ENCODE results near the gene IFFO2. TPM values are rescaled to one million over a fixed set of nuclear protein-coding genes. Genes with fewer than 3 reads are reported as not detected.

The IFFO2 gene
- total and polyA plus RNA-seq, 2 of the 13 experiments (the other 11 are each of a cell fraction or from before 2014, with no cell fraction given) = 7.3 to 16.7 TPM

DNA sequence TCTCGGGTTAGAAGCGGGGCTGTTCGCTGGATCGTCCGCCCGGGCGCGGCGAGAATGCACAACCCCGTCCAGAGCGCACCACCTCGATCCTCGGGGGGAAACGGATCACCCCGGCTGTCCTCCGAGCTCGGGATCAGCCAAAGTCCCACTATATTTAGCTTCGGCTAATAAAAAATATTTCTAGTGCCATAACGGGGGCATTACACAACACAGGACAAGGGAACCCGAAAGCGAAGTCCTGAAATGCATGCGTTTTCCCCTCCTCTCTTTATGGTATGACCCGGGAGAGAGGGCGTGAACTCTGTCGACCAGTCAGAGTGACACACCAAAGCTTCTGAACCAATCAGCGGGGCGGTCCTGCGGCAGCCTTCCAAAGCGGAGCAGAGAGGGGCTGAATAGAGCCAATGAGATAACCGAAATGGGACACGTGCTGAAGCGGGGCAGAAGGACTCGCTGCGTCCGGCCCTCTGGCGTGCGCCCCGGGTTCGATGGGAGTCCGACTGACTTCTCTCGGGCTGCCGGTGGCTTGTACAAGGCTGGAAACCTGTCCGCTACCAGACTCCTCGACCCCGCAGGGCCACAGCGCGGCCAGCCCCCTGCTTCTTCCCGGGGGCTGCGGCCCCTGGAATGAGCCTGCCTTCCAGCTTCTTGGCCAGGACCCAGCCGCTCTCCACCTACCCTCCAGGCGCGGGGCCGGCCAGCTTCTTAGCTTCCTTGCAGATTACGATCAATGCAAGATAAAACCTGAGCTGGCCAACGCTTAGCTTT lies 53.8 kb downstream of the IFFO2 start, which contains the start of gene ALDH4A1 (continued):
- TF ChIP-seq ZNF703 (CRISPR knock-in tag; IDR thresholded peaks at IDR 0.05; ENCODE audit: borderline replicate concordance) = no peak
- TF ChIP-seq FOXO4 (CRISPR knock-in tag; conservative IDR thresholded peaks at IDR 0.05) = no peak
- no peak for TF ChIP-seq ARNT2 (CRISPR knock-in tag; IDR thresholded peaks at IDR 0.05; ENCODE audit: low read depth)
- no peak for TF ChIP-seq ZC3H13 (CRISPR knock-in tag; IDR thresholded peaks at IDR 0.05)
- peak; percentile 75 to 77 for TF ChIP-seq POLR2A (IDR thresholded peaks at IDR 0.05; ENCODE audit: insufficient read depth in 1 of 2, low read depth in 2 of 2, low read length in 2 of 2)
- TF ChIP-seq SIX4 (CRISPR knock-in tag; IDR thresholded peaks at IDR 0.05) = no peak
- TF ChIP-seq, protein P1, sequence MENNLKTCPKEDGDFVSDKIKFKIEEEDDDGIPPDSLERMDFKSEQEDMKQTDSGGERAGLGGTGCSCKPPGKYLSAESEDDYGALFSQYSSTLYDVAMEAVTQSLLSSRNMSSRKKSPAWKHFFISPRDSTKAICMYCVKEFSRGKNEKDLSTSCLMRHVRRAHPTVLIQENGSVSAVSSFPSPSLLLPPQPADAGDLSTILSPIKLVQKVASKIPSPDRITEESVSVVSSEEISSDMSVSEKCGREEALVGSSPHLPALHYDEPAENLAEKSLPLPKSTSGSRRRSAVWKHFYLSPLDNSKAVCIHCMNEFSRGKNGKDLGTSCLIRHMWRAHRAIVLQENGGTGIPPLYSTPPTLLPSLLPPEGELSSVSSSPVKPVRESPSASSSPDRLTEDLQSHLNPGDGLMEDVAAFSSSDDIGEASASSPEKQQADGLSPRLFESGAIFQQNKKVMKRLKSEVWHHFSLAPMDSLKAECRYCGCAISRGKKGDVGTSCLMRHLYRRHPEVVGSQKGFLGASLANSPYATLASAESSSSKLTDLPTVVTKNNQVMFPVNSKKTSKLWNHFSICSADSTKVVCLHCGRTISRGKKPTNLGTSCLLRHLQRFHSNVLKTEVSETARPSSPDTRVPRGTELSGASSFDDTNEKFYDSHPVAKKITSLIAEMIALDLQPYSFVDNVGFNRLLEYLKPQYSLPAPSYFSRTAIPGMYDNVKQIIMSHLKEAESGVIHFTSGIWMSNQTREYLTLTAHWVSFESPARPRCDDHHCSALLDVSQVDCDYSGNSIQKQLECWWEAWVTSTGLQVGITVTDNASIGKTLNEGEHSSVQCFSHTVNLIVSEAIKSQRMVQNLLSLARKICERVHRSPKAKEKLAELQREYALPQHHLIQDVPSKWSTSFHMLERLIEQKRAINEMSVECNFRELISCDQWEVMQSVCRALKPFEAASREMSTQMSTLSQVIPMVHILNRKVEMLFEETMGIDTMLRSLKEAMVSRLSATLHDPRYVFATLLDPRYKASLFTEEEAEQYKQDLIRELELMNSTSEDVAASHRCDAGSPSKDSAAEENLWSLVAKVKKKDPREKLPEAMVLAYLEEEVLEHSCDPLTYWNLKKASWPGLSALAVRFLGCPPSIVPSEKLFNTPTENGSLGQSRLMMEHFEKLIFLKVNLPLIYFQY (CRISPR knock-in tag; IDR thresholded peaks at IDR 0.05; ENCODE audit: borderline replicate concordance) = peak; percentile 1; the same call in 1 of the 2 replicates
- peak; percentile 80; the same call in 1 of the 2 replicates for TF ChIP-seq CAMTA2 (CRISPR knock-in tag; IDR thresholded peaks at IDR 0.05; ENCODE audit: borderline replicate concordance)
- TF ChIP-seq UBTF (CRISPR knock-in tag; IDR thresholded peaks at IDR 0.05) = peak; percentile 83
- no peak for TF ChIP-seq SMAD1 (CRISPR knock-in tag; IDR thresholded peaks at IDR 0.05; ENCODE audit: borderline replicate concordance, low read depth)
- TF ChIP-seq ZNF253 (CRISPR knock-in tag; IDR thresholded peaks at IDR 0.05; ENCODE audit: borderline replicate concordance) = no peak
- TF ChIP-seq HNRNPUL1 (IDR thresholded peaks at IDR 0.05; ENCODE audit: low read depth, low read length) = no peak
- TF ChIP-seq ZNF841 (CRISPR knock-in tag; IDR thresholded peaks at IDR 0.05; ENCODE audit: borderline replicate concordance) = no peak
- TF ChIP-seq SOX5 (CRISPR knock-in tag; IDR thresholded peaks at IDR 0.05; ENCODE audit: borderline replicate concordance) = no peak
- no peak for TF ChIP-seq ZBTB33 (CRISPR knock-in tag; IDR thresholded peaks at IDR 0.05)
- no peak for TF ChIP-seq HOXA9 (CRISPR knock-in tag; IDR thresholded peaks at IDR 0.05; ENCODE audit: borderline replicate concordance)
- no peak for TF ChIP-seq ELF4 (CRISPR knock-in tag; IDR thresholded peaks at IDR 0.05; ENCODE audit: borderline replicate concordance)
- no peak for TF ChIP-seq ZNF83 (CRISPR knock-in tag; IDR thresholded peaks at IDR 0.05; ENCODE audit: borderline replicate concordance)
- no peak for TF ChIP-seq JARID2 (CRISPR knock-in tag; IDR thresholded peaks at IDR 0.05; ENCODE audit: insufficient replicate concordance)
